GM23338 (cell line): ENCODE data around the gene TP73. TPM values are rescaled to one million over a fixed set of nuclear protein-coding genes. Genes with fewer than 3 reads are reported as not detected.

Experiments used
- ATAC-seq: fragments of 200-7000 bp; cut with Tn5 transposase; 3 replicates; pipeline ENCODE4 v1.9.1; 2020
- DNase-seq: peaks from one replicate; pipeline ENCODE4 v3.0.0-alpha.2; 2015; ENCODE audit warnings: low spot score
- H2AFZ ChIP-seq: fragments of 200-600 bp; sonication (generic); 2 replicates; pipeline ENCODE4 v1.8.0; 2016; ENCODE audit warnings: antibody characterized with exemption, mild to moderate bottlenecking, moderate library complexity
- H3F3A ChIP-seq: fragments of 200-600 bp; sonication (generic); replicated peaks from 2 replicates; pipeline ENCODE4 v1.8.0; 2017; ENCODE audit warnings: antibody characterized with exemption, mixed run types, low read depth
- H3K27ac ChIP-seq: fragments of 200-600 bp; sonication (generic); 2 replicates; pipeline ENCODE4 v1.6.1; 2016; ENCODE audit warnings: low read depth
- H3K27me3 ChIP-seq: fragments of 200-600 bp; sonication (generic); 2 replicates; pipeline ENCODE4 v1.8.0; 2016; ENCODE audit warnings: mild to moderate bottlenecking, mixed run types, moderate library complexity; ENCODE audit not compliant: insufficient read depth
- H3K36me3 ChIP-seq: fragments of 200-600 bp; sonication (generic); 2 replicates; pipeline ENCODE4 v1.8.0; 2016; ENCODE audit warnings: mild to moderate bottlenecking; ENCODE audit not compliant: insufficient read depth
- H3K4me1 ChIP-seq: fragments of 200-600 bp; sonication (generic); 2 replicates; pipeline ENCODE4 v1.8.0; 2016; ENCODE audit warnings: mild to moderate bottlenecking, moderate library complexity; ENCODE audit not compliant: insufficient read depth
- H3K4me2 ChIP-seq: fragments of 200-600 bp; sonication (generic); 2 replicates; pipeline ENCODE4 v1.7.1; 2017; ENCODE audit warnings: mixed run types
- H3K4me3 ChIP-seq: fragments of 200-600 bp; sonication (generic); 2 replicates; pipeline ENCODE4 v1.6.1; 2016; ENCODE audit warnings: mixed run types
- H3K79me2 ChIP-seq: fragments of 200-600 bp; sonication (generic); replicated peaks from 2 replicates; pipeline ENCODE4 v1.8.0; 2017; ENCODE audit warnings: mild to moderate bottlenecking; ENCODE audit not compliant: insufficient read depth
- H3K9me2 ChIP-seq: fragments of 200-600 bp; sonication (generic); 2 replicates; pipeline ENCODE4 v1.8.0; 2017; ENCODE audit not compliant: insufficient read depth
- H4K20me1 ChIP-seq: fragments of 200-600 bp; sonication (generic); replicated peaks from 2 replicates; pipeline ENCODE4 v1.8.0; 2017; ENCODE audit warnings: mild to moderate bottlenecking; ENCODE audit not compliant: insufficient read depth
- H3K27ac Mint-ChIP-seq: 2 replicates; pipeline ENCODE4 v1.8.0; 2020; ENCODE audit warnings: inconsistent platforms, mild to moderate bottlenecking, moderate library complexity, mixed read lengths
- H3K27me3 Mint-ChIP-seq: 3 replicates; pipeline ENCODE4 v1.8.0; 2022; ENCODE audit warnings: low read depth, mild to moderate bottlenecking, moderate library complexity, mixed read lengths, inconsistent platforms; ENCODE audit not compliant: insufficient read depth, poor library complexity
- H3K36me3 Mint-ChIP-seq: 3 replicates; pipeline ENCODE4 v1.8.0; 2021; ENCODE audit warnings: low read depth, mild to moderate bottlenecking, inconsistent platforms, moderate library complexity, mixed read lengths
- H3K4me1 Mint-ChIP-seq: 3 replicates; pipeline ENCODE4 v1.8.0; 2020; ENCODE audit warnings: mild to moderate bottlenecking, inconsistent platforms, mixed read lengths
- H3K4me3 Mint-ChIP-seq: 3 replicates; pipeline ENCODE4 v1.8.0; 2021; ENCODE audit warnings: moderate library complexity, mild to moderate bottlenecking, inconsistent platforms, mixed read lengths
- H3K9me3 Mint-ChIP-seq: 3 replicates; pipeline ENCODE4 v1.8.0; 2020; ENCODE audit warnings: moderate library complexity, mild to moderate bottlenecking, inconsistent platforms, mixed read lengths
- CREB1 ChIP-seq: fragments of 250-450 bp; sonication (Bioruptor Pico); IDR thresholded peaks from 2 replicates; pipeline ENCODE4 v1.5.0; 2020; ENCODE audit warnings: low read depth, mild to moderate bottlenecking, moderate library complexity
- ETS1 ChIP-seq: IDR thresholded peaks from 2 replicates; pipeline ENCODE4 v1.6.1; 2016; ENCODE audit warnings: antibody characterized with exemption
- JUNB ChIP-seq: IDR thresholded peaks from one replicate; pipeline ENCODE4 v1.6.1; 2016; ENCODE audit warnings: antibody characterized with exemption; ENCODE audit not compliant: unreplicated experiment
- POLR2AphosphoS5 ChIP-seq: IDR thresholded peaks from 2 replicates; pipeline ENCODE4 v1.6.1; 2016; ENCODE audit warnings: antibody characterized with exemption, low read depth
- REST ChIP-seq: IDR thresholded peaks from one replicate; pipeline ENCODE4 v1.6.1; 2018; ENCODE audit warnings: antibody characterized with exemption; ENCODE audit not compliant: unreplicated experiment
- STAT1 ChIP-seq: IDR thresholded peaks from one replicate; pipeline ENCODE4 v1.6.1; 2016; ENCODE audit warnings: antibody characterized with exemption; ENCODE audit not compliant: unreplicated experiment
- ZNF114 ChIP-seq: fragments of 250-450 bp; sonication (Bioruptor Pico); IDR thresholded peaks from 2 replicates; pipeline ENCODE4 v1.5.0; 2020; ENCODE audit warnings: mild to moderate bottlenecking, moderate library complexity
- ZNF331 ChIP-seq: fragments of 250-450 bp; sonication (Bioruptor Pico); IDR thresholded peaks from 2 replicates; pipeline ENCODE4 v1.5.0; 2020; ENCODE audit warnings: low read depth, mild to moderate bottlenecking, moderate library complexity
- ZNF462 ChIP-seq: fragments of 250-450 bp; sonication (Bioruptor Pico); IDR thresholded peaks from 2 replicates; pipeline ENCODE4 v1.5.0; 2020; ENCODE audit warnings: mild to moderate bottlenecking, moderate library complexity
- polyA plus RNA-seq: library from polyadenylated mRNA; unstranded; fragments of >200 nt; fragmentation: Nextera tagmentation; extraction: Ambion mirVana; gene quantifications from 2 replicates; pipeline ENCODE4 v1.2.1, GENCODE V29; 2016
- total RNA-seq: library from RNA; depleted of rRNA; stranded (reverse); fragments of >200 nt; shearing (Covaris generic); gene quantifications from 2 replicates; pipeline ENCODE4 v1.2.3, GENCODE V29; 2014

TP73 gene
- total and polyA plus RNA-seq, 2 experiments from 2014 or later: 1.4 to 3.4 TPM

- TF ChIP-seq REST (no peak), JUNB (no peak), POLR2AphosphoS5 (no peak)
Observed at GRCh38 chr1:3658231-3658615, 5.9 kb downstream of the TP73 start (continued).

- Histone ChIP-seq H3K27me3 (peaks cover 40% of the 10 kb centered on the region), H3K9me2 (no peaks in the 10 kb centered on the region), H3F3A (0 out of 2 replicates have a peak, but pooled peaks cover 3% of the 10 kb centered on the region), H3K27ac (no peak overlapping the region), H4K20me1 (no peaks in the 10 kb centered on the region), H3K79me2 (no peaks in the 10 kb centered on the region), H3K4me1 (no peaks in the 10 kb centered on the region), H3K36me3 (no peaks in the 10 kb centered on the region), H3K4me2 (no peak overlapping the region), H2AFZ (no peak overlapping the region), H3K4me3 (no peak overlapping the region)
- peaks cover 36% of the 10 kb centered on the region for H3K27me3 Mint-ChIP-seq
- H3K36me3 Mint-ChIP-seq: no peaks in the 10 kb centered on the region
- peaks cover 7% of the 10 kb centered on the region for H3K4me1 Mint-ChIP-seq
- DNase-seq (no peak), ATAC-seq (no peak)
- H3K9me3 Mint-ChIP-seq: no peaks in the 10 kb centered on the region; the same call in 2 of the 3 replicates
- no peak overlapping the region for H3K4me3 Mint-ChIP-seq
- no peak overlapping the region for H3K27ac Mint-ChIP-seq
- TF ChIP-seq ZNF331 (CRISPR knock-in tag): no peak
- TF ChIP-seq REST: no peak
- no peak for TF ChIP-seq ZNF114 (CRISPR knock-in tag)
- TF ChIP-seq JUNB: no peak
- TF ChIP-seq ZNF462 (CRISPR knock-in tag): no peak
- TF ChIP-seq CREB1 (CRISPR knock-in tag): no peak
- no peak for TF ChIP-seq STAT1
- no peak for TF ChIP-seq POLR2AphosphoS5
- TF ChIP-seq ETS1: no peak
Observed at GRCh38 chr1:3659093-3659492, 6.8 kb downstream of the TP73 start.
